ENCODE measurements around the gene RNF41.
"Not testable (repeated sequence)": the region's sequence is repeated elsewhere in the genome, so short reads cannot be mapped to it uniquely, and the experiment has no call there.

Gene RNF41

GRCh38 chr12:56164345-56164729, 57.4 kb downstream of the RNF41 start:
- DNase-seq = no peak

DNA sequence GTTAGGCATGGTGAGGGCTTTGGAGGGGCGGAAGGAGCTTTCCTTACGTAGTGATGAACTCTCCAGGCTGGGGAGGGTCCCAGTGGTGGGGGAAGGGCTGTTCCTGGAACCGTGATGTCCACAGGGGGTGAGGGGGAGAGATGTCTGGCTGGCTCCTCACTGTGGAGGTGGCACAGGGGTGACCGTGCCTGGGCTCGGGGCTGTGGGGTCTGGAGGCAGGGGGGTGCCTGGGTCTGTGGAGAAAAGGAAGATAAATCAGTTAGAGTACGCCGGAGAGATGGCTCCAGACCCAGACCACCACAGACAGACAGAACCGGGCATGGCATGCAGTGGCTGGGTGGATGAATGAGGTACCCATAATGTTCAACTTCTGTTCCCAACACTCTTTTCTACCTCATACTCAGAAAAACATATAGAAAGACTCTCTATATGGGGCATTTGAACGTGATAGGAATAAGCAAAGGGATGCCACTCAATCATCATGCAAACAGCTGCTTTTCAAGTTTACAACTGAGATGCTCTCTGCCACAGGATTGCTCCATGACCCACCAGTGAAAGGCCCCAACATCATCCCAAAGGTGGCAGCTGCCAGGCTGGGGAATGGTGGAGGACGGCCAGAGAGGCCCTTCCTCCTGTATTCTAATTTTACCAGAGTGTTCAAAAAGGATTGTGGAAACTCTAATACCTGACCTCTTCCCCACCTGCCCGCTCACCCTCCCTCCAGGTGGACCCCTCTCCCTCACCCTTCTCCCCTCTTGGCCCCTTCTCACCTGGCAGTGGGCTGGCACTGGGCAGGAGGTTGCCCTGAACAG, 58.0 kb downstream of the RNF41 start:
- no peak for DNase-seq

DNA sequence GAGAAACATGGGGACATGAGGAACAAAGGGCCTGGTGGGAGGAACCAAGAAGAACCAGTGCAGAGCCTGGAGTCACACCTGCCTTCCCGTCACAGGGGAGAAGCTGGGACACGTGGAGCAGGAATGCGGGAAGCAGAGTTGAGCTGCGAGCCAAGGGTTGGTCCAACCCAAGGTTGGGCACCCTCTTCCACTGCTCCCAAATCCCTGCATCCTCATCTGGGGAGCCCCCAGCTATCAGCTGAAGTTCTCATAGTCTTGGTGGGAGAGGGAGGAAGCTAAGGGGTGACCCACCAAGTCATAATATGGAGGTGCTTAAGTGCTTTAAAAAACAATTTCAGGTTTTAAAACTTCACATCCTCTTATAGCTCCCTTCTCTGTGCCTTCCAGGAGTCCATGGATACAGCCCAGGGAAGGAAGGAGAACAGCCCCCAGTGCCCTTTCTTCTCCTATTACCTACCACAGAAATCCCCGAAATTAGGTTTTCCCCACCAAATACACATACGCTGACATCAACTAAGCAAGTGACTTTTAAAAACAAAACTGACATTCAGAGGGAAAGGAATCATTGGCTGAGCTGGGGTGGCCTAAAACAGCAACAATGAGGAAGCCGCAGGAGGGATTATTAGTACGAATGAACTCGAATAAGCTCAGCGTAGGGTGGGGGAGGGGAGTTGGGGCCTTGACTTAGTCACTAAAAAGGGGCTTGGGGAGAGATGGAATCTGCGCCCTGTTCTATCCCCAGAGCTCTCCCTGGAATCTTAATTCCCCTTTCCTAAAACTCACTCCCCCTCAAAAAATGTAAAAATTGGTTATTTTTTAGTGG, 59.0 kb downstream of the RNF41 start:
- DNase-seq = no peak

GRCh38 chr12:56161690-56162351, 59.9 kb downstream of the RNF41 start:
- no peak for DNase-seq

GRCh38 chr12:56160894-56161689, 60.6 kb downstream of the RNF41 start:
- DNase-seq = no peak

GRCh38 chr12:56160193-56160763, 61.4 kb downstream of the RNF41 start:
- peak; percentile 72 for DNase-seq

- no peak for DNase-seq
Measured at GRCh38 chr12:56159482-56160192, 62.1 kb downstream of the RNF41 start.

- DNase-seq = no peak
Measured at GRCh38 chr12:56158926-56159461, 62.7 kb downstream of the RNF41 start.

DNA sequence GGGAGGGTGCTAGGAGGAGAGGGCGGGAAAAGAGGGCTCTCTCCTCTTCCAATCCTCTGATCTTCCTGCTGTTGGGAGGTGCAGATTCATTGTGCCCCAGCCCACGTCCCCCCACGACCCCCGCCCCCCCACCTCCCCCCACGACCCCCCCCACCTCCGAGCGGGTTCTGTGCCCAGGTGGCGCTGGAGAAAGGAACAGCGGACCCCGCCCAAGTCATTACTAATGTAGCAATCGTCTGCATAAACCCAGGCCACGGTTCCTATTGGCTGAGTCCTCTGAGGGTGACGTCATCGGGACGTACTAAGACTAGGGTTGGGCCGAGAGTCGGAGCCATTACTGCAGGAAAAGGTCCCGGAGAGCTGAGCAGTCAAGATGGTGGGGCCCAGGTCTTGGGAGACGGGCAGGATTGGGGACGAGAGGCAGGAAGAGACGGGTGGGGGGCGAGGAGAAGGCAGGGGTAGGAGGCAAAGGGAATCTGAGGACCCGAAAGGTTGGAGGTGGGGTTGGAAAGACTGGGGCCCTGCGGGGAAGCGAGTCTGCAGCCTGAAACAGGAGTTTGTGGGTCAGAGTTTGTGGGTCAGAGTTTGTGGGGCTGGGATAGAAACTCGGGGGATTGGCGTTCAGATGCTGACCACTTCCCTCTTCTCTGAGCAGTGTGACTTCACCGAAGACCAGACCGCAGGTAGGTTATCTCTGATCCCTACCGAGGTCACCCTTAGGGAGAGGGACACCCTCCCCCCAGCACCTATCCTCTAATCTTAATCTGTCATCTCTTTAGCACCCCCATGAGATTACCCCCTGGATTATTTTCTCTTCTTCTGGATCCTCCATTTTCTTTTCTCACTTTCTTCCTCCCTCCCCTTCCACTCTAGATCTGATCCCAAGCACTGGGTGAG, 63.4 kb downstream of the RNF41 start, which contains the start of gene MYL6:
Gene MYL6 (plus strand): TSS at position 331 of the 897 bp plus-strand sequence. CDS start 43 bp downstream, at position 374.
- peak; percentile 92 for DNase-seq

DNA sequence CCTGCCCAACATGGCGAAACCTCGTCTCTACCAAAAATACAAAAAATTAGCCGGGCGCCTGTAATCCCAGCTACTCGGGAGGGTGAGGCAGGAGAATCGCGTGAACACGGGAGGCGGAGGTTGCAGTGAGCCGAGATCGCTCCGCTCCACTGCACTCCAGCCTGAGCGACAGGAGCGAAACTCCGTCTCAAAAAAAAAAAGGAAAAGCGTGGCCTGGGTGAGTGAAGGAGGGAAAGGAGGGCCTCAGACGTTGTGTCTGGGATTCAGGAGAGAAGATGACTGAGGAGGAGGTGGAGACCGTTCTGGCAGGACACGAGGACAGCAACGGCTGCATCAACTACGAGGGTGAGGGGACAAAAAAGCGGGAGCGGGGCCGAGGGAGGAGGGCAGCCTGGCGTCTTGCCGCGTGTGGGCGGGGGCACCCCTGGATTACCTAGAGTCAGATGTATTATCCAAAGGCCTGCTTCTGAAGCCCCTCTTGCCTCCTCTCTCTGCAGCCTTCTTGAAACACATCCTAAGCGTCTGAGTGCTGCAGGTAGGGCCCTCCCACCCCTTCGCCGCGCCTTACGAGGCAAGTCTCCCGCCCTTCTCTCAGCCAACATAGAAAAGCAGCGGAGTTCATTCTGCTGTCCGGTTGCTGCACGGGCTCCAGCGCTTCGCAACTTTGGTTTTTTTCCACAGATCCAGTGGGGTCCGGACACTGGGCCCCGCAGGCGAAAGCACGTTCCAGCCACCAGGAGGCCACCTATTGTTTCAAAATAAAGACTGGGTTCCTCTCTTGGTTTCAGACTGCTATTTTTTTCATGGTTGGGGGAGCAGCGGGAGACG, 64.3 kb downstream of the RNF41 start:
- DNase-seq = peak; percentile 70

GRCh38 chr12:56156464-56157200, 65.1 kb downstream of the RNF41 start:
- not testable (repeated sequence) for DNase-seq

GRCh38 chr12:56155256-56155845, 66.4 kb downstream of the RNF41 start:
- DNase-seq = no peak

DNA sequence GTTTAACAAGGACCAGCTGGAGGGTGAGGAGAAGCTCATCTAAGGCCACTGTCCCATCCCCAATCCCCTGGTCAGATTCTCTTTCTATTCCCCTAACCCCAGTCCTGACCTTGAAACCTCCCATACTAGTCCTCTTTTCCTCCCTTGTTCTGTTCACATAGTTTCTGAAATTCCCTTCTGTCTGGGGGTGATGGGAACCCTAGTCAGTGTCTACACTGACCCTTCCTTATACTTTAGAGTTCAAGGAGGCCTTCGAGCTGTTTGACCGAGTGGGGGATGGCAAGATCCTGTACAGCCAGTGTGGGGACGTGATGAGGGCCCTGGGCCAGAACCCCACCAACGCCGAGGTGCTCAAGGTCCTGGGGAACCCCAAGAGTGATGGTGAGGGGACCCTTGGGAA, 66.9 kb downstream of the RNF41 start:
- DNase-seq = no peak

- no peak for DNase-seq
Measured at GRCh38 chr12:56154246-56154771, 67.4 kb downstream of the RNF41 start.

GRCh38 chr12:56153678-56154065, 68.0 kb downstream of the RNF41 start:
- no peak for DNase-seq

DNA sequence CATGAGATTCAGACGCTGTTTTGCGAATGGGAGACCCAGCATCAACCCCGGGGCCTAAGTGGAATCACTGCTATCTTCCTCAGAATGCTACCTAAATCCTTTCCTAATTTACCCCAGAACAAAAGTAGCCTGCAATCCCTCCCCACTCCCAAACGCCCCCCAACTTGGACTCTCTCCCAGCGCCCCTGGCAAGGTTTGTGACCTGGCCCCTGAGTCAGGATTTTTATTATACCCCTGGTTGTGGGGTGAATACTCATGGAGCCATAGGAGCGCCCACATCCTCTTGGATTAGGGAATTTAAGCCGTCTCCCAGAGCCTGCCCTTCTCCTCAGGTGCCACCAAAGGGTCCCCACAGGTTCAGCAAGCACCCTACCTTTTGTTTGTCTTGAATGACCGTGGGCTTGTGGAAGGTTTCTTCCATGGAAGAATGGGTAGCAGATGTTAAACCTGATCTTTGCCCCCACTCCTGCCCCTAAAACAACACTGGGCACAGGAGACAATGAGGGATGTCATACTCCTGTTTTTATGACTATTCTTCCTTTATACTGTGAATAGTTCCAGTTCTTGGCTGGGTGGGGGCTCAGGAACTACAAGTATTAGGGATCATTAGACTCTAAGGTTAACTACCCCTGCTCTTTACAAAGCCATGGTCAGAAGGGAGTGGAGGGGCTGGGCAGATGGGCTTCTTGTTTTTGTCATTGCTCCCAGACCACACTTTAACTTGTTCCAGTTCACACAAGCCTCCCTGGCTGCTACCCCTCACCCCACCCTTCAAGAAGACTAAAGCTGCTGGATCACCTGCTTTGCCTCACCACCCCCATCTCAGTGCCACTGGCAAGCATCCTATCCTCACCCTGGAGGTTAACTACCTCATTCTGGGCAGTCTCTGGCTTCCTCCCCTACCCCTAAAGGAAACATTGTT, 68.7 kb downstream of the RNF41 start:
- no peak for DNase-seq
